Measurements from ENCODE around the gene CDH22.

GRCh38 chr20:46272389-46273047 is 35.8 kb downstream of the CDH22 start:
- TF ChIP-seq CTCF (IDR thresholded peaks at IDR 0.05) (no peak), POLR2A (IDR thresholded peaks at IDR 0.05) (no peak)

All from adrenal gland (tissue), 5 donors.